ENCODE results near the gene MAT2A.
A peak's percentile ranks its signal among the peaks of the same experiment; 100 is the strongest.
"Not testable (repeated sequence)": the region's sequence is repeated elsewhere in the genome, so short reads cannot be mapped to it uniquely, and the experiment has no call there.

MAT2A gene

GRCh38 chr2:85547859-85548607 is 9.1 kb downstream of the MAT2A start:
- DNase-seq = no peak

DNA sequence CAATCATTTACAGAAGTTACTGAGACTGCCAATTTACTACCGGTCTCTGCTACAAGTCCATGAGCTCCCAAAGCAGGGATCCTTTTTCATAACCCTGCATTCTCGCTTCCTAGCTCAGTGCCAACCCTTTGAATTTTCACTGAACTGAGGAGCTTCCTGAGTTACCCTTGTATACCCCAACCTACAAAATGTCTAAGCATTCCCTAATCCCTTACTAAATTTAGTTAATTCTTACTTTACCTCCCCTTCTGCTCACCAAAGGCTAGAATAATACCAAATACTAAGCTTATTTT is 9.6 kb downstream of the MAT2A start:
- no peak for DNase-seq

- no peak for DNase-seq
Measured at GRCh38 chr2:85549095-85549494, 10.1 kb downstream of the MAT2A start.

GRCh38 chr2:85549826-85550225 is 10.9 kb downstream of the MAT2A start:
- no peak for DNase-seq

GRCh38 chr2:85550486-85550885 is 11.5 kb downstream of the MAT2A start:
- no peak for DNase-seq

DNA sequence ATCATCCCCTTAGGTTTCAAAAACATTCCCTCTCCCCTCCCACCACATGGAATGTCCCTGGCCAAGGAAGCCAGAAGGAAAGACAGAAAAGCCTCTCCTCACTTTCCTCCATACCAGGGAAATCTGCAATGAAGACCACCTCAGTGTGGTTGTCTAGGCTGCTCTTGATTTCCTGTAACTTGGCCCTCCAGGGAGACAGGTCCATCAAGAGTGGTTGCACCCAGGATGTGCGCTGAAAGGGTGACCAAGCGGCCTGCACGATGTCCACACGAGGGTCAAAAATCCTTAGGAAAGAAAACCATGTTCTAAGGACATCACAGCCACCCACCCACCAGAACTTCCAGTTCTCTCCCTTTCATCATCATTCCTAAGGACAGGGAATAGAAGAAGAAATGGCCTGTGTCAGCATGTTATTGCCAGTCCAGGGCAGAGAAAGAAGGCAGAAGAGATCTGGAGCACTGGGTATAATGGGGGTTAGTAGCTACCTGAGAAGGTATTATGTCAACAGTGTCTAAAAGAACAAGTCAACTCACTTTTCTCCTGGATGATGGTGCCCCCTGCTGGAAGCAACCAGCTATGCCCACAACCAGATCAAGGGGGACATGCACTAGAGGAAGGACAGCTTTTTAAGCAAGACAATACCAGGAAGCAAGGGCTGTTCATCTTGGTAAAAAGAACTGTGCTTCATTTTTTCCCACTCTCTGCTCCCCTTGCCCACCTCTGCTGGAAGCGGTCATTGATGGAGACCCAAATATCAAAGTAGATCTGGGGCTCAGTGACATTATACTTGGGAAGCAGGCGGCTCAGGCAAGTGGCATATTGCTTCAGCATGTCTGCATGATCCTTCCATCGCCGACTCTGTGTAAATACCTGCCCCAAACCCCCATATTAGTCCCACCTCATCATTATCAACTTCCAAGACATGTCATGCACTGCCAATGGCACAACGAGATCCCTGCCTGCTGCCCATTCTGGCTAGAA is 13.0 kb downstream of the MAT2A start:
- DNase-seq = peak; percentile 68

GRCh38 chr2:85553184-85553583 is 14.2 kb downstream of the MAT2A start:
- DNase-seq = no peak

DNA sequence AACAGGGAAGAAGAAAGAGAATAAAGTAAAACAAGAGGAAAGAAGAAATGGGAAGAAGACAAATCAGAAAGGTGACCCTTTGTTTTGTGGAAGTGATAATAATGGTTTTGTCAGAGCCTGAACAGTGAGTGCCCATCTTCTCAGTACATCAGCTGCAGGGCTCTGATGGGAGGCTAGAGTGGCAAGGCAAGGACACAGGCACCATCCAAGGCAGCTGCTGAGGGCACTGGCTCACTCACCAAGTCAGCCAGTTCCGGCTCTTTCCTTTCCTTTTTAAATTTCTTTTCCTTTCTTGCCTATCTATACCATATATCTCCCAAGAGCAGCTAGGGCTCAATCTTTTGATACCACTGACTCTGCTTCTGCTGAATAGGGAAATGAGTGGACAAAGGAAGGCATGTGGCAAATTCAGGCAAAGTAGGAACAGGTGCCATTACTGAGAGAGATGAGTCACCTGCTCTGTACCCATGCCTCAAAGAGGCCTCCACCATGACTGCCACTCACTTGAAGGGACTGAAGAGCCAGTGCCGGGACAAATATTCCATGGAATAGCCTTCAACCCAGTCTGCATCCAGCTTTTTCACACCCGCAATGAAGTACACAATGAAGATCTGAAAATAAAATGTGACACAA is 16.1 kb downstream of the MAT2A start:
- no peak for DNase-seq

DNA sequence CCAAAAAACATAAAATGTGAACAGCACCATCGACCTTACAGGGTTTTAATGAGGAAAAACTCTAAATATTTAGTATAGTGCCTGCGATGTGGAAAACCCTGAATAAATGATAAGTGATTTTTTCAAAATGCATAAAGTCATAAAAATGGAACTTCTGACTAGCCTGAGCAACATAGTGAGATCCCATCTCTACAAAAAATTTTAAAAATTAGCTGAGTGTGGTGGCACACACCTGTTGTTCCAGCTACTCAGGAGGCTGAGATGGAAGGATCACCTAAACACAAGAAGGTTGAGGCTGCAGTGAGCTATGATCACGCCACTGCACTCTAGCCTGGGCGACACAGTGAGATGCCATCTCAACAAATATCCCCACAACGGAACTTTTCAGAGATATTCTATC is 18.2 kb downstream of the MAT2A start:
- DNase-seq = no peak

- no peak for DNase-seq
Measured at GRCh38 chr2:85558160-85558559, 19.2 kb downstream of the MAT2A start.

DNA sequence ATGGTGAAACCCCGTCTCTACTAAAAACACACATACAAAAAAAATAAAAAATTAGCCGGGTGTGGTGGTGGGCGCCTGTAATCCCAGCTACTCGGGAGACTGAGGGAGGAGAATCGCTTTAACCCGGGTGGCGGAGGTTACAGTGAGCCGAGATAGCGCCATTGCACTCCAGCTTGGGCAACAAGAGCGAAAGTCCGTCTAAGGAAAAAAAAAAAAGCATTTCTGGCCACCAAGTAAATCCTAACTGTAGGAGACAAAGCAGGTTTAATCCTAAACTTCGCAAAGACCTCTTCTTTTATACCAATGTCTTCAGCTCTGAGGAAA is 21.4 kb downstream of the MAT2A start:
- not testable (repeated sequence) for DNase-seq

DNA sequence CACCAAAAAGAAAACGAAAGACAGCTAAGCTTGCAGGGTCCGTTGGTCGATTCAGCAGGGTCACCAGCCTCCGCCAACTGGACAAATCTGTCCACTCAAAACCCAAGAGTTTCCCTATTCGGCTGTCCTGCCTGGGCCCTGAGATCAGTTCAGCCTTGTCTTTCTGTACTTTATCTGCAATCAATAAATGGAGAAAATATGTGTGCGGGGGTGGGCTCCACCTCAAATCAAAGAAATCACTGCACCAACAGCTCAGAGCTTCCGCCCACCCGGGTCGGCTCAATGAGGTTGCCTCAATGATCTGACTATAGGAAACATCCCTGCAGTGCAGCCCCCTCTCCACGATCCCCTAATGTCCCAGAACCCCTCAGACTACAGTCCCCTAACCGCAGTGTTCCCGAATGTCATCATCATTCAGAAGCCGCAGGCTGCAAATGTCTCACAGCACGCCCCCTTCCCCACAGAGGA is 21.9 kb downstream of the MAT2A start:
- no peak for DNase-seq

DNA sequence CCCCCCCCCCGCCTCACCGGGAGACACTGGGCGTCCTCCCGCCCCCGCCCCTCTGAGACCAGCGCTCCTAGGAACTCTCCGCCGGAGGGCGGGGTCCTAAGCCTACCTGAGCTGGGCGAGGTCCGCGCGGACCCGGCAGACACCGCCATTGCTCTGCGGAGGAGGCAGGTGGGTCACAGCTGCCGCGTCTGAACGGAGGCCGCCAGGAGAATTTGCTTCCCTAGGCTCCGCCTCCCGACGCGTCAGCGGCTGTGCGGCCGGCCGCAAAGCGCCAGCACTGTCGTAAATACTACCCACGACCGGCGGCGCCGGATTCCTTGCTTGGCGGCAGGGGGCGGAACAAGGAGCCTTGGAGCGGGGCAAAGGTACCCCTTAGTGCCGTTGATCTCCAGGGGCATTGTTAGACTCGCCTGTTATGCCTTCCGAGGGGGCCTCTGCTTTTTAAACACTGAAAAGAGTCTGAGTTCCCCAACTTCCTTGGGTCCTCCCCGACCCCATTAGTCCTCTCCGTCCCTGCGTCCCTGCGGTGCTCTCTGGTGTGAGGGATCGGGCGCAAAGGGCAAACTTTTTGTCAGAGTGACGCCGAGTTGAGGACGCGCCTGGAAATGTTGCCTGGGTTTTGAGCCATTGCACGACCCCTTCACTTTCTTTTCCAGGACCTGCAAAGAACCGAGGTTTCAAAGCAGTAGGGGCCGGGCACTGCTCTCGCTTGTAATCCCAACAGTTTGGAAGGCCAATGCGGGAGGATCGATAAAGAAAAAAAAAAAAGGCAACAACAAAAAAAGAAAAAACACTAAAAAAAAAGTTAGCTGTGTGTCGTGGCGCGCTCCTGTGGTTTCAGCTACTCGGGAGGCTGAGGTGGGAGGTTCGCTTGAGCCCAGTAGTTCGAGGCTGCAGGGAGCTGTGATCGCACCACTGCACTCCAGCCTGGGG is 22.6 kb downstream of the MAT2A start, which contains the start of gene GGCX:
Gene GGCX, minus strand, starts transcription at position 214 of the 933 bp plus-strand sequence. Its CDS starts 65 bp downstream, at position 149.
- DNase-seq = peak; percentile 96

GRCh38 chr2:85564144-85564563 is 25.2 kb downstream of the MAT2A start:
- DNase-seq = no peak

- no peak for DNase-seq
Measured at GRCh38 chr2:85566265-85566664, 27.3 kb downstream of the MAT2A start.

DNA sequence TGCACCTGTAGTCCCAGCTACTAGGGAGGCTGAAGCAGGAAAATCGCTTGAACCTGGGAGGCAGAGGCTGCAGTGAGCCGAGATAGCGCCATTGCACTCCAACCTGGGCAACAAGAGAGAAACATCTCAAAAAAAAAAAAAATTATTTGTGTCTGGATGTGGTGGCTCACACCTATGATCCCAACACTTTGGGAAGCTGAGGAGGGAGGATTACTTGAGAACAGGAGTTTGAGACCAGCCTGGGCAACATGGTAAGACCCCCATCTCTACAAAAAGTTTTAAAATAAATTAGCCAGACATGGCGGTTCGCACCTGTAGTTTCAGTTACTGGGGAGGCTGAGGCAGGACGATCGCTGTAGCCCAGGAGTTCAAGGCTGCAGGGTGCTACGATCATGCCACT is 36.8 kb downstream of the MAT2A start:
- no peak for DNase-seq

GRCh38 chr2:85577063-85577385 is 38.1 kb downstream of the MAT2A start:
- DNase-seq = no peak

DNA sequence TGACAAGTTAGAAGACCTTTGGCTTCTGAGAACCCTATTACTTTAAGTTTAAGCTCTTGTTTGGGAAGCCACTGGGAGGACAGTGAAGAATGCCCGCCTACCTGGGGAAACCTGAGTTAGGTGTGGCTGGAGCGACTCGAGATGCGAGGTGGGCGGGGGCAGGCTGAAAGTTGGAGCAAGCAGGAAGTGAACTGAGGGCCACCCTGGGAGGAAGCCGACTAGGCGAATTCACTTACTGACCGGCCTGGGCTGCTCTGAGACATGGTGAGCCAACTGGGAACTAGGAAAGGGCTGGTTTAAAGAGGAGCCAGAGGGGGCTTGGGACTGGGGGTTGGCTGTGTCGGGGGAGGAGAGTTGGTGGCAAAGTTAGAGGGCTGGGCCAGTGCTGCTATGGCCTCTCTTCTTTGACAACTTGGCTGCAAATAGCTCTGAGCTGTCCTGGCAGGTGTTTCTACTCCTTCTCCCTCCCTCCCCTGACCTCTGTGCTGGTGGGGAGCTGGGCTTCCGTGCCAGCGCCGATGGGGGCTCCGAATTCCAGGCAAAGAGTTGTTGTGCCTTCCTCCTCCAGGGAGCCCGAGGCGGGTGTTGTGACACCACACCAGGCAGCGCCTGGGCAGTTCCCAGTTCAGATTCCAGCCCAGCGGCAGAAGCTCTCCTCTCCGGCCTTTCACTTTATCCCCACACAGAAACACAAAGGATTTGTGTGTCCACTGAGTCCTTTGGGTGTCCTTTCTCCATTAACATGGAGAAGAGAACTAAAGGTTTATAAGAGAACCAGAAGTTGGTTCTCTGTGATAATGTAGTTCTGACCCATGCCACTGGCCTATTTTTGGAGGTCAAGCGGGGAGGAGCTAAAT is 38.6 kb downstream of the MAT2A start, which contains the start of gene VAMP8:
Gene VAMP8, plus strand, starts transcription at position 201 of the 857 bp plus-strand sequence. Its CDS starts 61 bp downstream, at position 262.
- no peak for DNase-seq

GRCh38 chr2:85578243-85579180 is 39.5 kb downstream of the MAT2A start:
- no peak for DNase-seq

DNA sequence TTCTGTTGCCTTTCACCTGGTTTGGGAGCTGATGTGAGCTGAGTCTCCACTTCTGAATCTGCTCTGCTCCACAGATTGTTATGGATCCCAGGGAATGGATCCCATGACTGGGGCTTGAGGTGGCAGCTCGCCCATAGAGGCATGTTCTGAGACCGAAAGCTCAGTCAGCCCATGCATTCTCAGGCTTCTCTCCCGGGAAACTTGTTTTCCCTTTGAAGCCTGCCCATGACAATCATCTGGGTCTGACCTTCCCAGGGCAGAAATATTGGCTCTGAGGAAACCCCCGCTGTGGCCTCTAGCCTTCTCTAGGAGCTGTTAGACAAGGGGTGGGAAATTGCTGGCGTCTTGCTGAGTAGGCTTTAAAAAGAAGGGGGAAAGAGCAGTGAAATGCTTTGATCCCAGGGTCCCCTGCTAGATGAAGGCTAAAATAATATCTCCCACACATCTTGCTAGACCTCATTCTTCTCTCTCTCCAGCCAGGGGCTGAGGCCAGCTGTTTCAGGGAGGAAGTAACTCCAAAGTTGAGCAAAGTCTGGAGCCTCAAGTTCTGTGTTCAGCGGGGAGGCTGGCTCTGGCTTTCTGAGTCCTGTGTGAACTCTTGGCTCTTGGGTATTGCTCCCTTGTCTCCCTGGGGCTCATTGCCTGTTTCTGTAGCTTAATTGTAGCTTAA is 40.4 kb downstream of the MAT2A start:
- DNase-seq = no peak
